Femur (tissue), 1 donor: ENCODE data around the gene PAX1.

Experiments
- DNase-seq: peaks from one replicate; pipeline ENCODE4 v3.0.0-alpha.2; 2017

Gene PAX1

DNA sequence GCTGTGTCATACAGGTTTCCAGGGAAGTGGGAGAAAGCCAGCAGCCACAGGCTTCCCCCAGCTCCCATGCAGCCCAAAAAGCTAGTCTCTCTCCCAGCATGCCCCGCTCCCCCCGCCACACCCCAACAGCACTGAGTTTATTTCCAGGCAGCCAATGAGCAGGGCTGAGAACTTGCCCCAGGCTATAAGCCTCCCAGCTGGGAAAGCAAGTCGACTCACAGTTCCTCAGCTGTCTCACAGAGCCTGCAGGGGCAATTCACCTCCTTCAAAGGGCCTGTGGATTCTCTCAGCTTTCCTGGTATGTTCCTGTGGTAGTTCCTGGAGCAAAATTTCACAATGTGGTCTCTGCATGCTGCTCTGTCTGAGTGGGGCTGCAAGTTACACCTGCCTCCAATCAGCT lies 34.2 kb downstream of the PAX1 start:
- no peak for DNase-seq

DNA sequence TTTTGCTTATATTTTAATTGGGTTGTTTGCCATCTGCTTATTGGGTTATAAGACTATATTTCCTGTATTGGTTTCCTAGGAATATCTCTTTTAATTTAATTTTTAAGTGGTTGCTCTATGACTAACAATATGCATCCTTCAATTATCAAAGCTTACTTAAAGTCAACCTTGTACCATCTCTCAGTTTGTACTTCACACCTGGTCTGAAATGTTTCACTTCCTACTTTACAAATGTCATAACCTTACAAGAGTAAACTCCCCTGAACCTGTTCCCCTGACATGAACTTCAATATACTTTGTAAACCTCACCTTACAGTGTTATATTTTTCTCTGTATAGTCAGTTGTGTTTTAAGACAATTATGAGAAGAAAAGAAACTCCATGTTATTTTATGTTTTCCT lies 35.8 kb downstream of the PAX1 start:
- no peak for DNase-seq

DNA sequence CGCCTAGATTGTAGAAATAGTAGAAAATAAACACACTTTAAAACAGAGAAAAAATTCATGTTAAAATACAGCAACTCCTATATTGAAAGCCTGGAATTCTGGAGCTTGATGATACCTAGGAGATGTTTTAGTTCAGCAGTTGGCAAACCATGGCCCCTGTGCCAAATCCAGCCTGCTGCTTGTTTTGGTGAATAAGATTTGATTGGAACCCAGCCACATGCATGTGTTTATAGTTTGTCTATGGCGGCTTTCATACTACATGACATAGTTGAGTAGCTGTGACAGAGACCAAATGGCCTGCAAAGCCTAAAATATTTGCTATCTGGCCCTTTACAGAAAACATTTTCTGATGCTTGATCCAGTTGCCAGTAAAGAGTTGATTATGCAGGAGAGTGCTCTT lies 57.2 kb downstream of the PAX1 start:
- DNase-seq = no peak

DNA sequence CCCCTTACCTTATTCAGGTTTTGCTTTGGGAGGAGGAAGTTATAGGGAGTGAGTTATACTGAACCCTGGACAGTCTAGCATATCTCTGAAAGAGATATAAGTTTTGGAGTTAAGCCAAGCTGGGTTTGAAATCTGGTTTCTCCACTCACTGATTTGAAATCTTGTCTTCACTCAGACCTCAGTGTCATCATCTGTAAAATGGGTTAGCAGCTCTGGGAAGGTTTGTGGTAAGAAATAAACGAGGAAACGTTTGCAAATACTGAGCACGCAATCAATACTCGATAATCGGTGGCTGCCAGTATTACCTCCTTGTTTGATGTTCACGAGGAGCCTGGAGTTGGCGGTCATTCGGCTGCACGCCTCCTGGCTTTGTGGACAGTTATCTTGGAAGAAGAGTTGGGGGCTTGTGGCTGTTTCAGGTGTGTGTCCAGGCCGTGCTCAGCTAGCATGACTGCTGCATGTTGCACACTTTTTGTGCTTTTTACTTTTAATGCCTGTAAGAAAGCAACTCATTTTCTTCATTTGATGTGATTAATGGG lies 61.8 kb downstream of the PAX1 start:
- DNase-seq = no peak

DNA sequence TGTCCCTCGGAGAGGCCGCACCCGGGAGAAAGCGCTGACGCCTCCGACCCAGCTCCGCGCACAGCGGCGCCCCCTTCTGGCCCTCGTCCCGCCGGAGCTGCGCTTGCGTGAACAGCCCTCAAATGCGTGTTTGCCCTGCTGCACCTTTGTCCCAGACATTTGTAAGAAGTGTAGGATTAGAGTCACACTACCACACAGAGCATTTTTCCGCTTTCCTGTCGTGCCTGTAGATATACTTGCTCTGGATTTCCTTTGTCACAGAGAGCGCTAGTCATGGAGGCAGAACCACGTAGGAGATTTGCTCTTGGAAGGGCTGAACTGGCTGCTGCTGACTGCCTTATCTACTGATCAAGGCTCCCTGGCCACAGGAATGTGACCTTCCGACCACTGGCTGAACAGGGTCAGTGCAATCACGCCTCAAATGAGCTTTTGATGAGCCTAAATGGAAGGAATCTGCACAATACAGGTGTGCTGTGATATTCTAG lies 62.3 kb downstream of the PAX1 start:
- no peak for DNase-seq
